C4-2B (cell line): ENCODE data around the gene MDP1.

Experiments
- H3K27ac ChIP-seq: fragments of 450-650 bp; 2 replicates; pipeline ENCODE4 v1.5.1; 2017
- ZFX ChIP-seq: fragments of 450-650 bp; IDR thresholded peaks from 2 replicates; pipeline ENCODE4 v1.6.1; 2017
- TF ChIP-seq, protein P1 (sequence below): fragments of 450-650 bp; conservative IDR thresholded peaks from 2 replicates; pipeline ENCODE4 v1.5.1; 2017; ENCODE audit warnings: mild to moderate bottlenecking

Gene MDP1

GRCh38 chr14:24240110-24240918 is 24.4 kb upstream of the MDP1 start:
- no peak for TF ChIP-seq ZFX
- H3K27ac ChIP-seq: no peak overlapping the region

DNA sequence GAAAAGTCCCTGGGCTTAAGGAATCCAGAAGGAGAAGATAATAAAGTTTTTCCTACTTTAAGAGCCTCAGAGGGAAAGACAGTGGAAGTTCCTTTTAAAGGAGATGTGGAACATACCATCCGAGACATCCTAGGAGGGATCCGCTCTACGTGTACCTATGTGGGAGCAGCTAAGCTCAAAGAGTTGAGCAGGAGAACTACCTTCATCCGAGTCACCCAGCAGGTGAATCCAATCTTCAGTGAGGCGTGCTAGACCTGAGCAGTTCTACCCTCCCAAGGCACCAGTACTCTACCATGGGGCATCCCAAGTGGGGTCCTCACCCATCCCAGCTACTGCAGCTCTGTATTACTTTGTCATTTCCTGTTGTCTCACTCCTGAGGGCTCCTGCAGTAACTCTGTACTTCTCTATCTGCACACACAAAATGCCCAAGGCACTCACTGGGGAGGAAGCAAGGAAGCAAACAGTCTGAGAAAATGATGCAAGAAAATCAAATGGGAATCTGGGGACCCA is 22.7 kb upstream of the MDP1 start:
- no peak overlapping the region for H3K27ac ChIP-seq
- TF ChIP-seq, protein P1, sequence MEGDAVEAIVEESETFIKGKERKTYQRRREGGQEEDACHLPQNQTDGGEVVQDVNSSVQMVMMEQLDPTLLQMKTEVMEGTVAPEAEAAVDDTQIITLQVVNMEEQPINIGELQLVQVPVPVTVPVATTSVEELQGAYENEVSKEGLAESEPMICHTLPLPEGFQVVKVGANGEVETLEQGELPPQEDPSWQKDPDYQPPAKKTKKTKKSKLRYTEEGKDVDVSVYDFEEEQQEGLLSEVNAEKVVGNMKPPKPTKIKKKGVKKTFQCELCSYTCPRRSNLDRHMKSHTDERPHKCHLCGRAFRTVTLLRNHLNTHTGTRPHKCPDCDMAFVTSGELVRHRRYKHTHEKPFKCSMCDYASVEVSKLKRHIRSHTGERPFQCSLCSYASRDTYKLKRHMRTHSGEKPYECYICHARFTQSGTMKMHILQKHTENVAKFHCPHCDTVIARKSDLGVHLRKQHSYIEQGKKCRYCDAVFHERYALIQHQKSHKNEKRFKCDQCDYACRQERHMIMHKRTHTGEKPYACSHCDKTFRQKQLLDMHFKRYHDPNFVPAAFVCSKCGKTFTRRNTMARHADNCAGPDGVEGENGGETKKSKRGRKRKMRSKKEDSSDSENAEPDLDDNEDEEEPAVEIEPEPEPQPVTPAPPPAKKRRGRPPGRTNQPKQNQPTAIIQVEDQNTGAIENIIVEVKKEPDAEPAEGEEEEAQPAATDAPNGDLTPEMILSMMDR: no peak

GRCh38 chr14:24238123-24238522 is 22.3 kb upstream of the MDP1 start:
- H3K27ac ChIP-seq: no peak overlapping the region
- TF ChIP-seq, protein P1: no peak
- no peak for TF ChIP-seq ZFX

DNA sequence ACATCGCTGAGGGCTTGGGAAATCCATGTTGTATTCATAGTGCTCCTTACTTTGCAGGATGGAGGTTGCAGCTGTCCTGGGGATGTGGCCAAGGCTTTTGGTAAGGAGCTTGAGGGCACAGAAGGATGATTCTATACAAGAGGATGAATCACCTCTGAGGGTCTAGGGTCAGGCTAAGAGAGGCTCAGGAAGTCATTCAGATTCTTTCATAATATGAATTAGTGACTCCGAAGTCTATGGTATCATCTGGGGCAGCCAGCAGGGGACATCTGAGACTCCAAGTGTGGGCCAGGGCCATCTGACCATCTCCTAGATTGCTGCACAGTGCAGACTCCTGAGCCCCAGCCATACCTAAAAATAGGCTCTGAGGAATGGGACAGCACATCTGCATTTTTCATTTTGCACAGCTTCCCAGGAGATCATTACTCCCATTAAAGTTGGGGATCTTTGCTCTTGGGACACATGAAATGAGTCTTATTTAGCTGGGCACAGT is 21.6 kb upstream of the MDP1 start:
- no peak overlapping the region for H3K27ac ChIP-seq
- TF ChIP-seq, protein P1: no peak
- no peak for TF ChIP-seq ZFX

DNA sequence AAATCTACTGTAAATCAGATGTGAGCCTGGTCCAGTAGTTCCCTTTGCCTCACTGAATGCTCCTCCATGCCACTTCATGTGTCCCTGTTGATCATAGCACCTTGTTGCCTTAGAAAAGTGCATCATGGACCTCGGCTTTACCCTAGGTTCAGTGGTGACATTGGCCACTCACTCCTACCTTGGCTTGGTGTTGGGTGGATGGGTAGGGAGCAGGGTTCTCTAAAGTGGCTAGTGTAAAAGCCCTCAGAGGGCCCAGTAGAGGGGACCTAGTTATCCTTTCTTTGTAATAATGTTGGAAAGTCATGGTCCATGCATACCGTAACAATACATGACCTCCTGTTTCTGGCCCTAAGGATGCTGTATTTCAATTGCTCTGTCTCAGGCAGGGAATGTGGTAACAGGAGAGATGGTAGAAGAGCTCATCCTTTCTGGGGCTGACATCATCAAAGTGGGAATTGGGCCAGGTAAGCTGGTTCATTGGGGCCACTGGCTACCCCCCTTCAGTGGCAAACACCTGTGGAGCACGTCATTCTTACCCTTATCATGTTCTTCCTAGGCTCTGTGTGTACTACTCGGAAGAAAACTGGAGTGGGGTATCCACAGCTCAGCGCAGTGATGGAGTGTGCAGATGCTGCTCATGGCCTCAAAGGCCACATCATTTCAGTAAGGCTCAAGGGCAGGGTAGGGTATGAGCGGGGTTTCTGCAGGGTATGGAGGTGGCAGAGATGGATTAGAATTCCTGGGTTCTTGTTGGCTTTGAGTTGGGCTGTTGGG is 21.0 kb upstream of the MDP1 start:
- no peak overlapping the region for H3K27ac ChIP-seq

DNA sequence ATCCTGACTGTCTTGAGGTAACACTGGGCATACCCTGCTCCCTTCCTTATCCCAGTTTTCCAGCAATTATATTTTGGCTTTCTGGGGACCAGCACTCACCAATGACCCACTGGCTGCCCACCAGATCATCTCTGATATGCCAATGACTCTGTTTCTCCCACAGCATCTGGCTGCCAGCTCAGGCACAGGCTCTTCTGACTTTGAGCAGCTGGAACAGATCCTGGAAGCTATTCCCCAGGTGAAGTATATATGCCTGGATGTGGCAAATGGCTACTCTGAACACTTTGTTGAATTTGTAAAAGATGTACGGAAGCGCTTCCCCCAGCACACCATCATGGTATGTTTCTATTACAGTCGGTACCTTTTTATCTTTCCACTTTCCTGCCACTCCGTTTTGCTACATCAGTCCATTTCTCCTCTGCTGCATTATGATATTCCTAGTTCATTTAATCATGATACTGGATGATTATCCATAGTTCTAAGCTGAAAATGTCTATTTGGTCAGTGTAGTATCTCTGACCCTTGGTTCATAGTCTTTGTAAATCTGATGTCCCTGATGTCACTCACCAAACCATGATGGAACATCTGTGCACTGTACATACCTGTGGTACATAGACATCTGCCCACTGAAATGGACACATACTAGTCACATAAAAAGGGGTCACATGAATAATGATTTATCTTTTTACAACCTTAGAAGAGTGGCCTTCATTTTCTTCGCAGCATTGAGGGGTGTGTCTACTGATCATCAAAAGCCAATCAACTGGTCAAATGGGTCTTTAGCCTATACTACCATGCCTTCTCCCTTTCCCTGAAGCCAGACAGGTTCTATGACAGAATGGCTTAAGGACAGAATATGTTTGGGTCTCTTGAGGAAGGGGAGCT is 20.2 kb upstream of the MDP1 start:
- no peak overlapping the region for H3K27ac ChIP-seq
- TF ChIP-seq ZFX: no peak
- TF ChIP-seq, protein P1: no peak

More for the DNA sequence above, 21.0 kb upstream of the MDP1 start:
- TF ChIP-seq, protein P1: no peak
- no peak for TF ChIP-seq ZFX
